GM23338 (cell line): ENCODE measurements around the gene PCSK6.

Source experiments
- CREB1 ChIP-seq: fragments of 250-450 bp; sonication (Bioruptor Pico); IDR thresholded peaks from 2 replicates; pipeline ENCODE4 v1.5.0; 2020; ENCODE audit warnings: low read depth, mild to moderate bottlenecking, moderate library complexity
- CTCF ChIP-seq, 2 experiments: fragments of 200-600 bp in 1 of 2; sonication (generic) in 1 of 2; conservative IDR thresholded peaks; 2 replicates each; pipeline versions ENCODE4 v1.5.1 to v1.6.1; 2016 to 2017; ENCODE audit warnings: antibody characterized with exemption in 2 of 2, low read depth in 2 of 2, mild to moderate bottlenecking in 2 of 2, moderate library complexity in 1 of 2
- EZH2 ChIP-seq: fragments of 200-600 bp; sonication (generic); IDR thresholded peaks from one replicate; pipeline ENCODE4 v1.8.0; 2017; ENCODE audit warnings: antibody characterized with exemption, mild to moderate bottlenecking, low read depth; ENCODE audit not compliant: unreplicated experiment
- NANOG ChIP-seq: IDR thresholded peaks from 2 replicates; pipeline ENCODE4 v1.6.1; 2016; ENCODE audit warnings: antibody characterized with exemption, borderline replicate concordance
- POLR2AphosphoS5 ChIP-seq: IDR thresholded peaks from 2 replicates; pipeline ENCODE4 v1.6.1; 2016; ENCODE audit warnings: antibody characterized with exemption, low read depth
- ZNF331 ChIP-seq: fragments of 250-450 bp; sonication (Bioruptor Pico); IDR thresholded peaks from 2 replicates; pipeline ENCODE4 v1.5.0; 2020; ENCODE audit warnings: low read depth, mild to moderate bottlenecking, moderate library complexity

- TF ChIP-seq CTCF (conservative IDR thresholded peaks at IDR 0.05; ENCODE audit: low read depth in 2 of 2), result no peak
- no peak for TF ChIP-seq ZNF331 (CRISPR knock-in tag)
- TF ChIP-seq POLR2AphosphoS5, result no peak
- TF ChIP-seq EZH2, result no peak
- TF ChIP-seq CREB1 (CRISPR knock-in tag), result no peak
- TF ChIP-seq NANOG, result no peak
Measured at GRCh38 chr15:101310508-101310907, 179.0 kb downstream of the PCSK6 start.
